ENCODE data around the gene NUAK2. TPM values are rescaled to one million over a fixed set of nuclear protein-coding genes. Genes with fewer than 3 reads are reported as not detected.
"Not testable (repeated sequence)": the region's sequence is repeated elsewhere in the genome, so short reads cannot be mapped to it uniquely, and the experiment has no call there.

Gene NUAK2
- total RNA-seq, 1 donor from 2014 or later = 4.7 TPM

GRCh38 chr1:205304046-205304694 lies 17.4 kb downstream of the NUAK2 start:
- DNase-seq (ENCODE audit: low spot score) (no peak), ATAC-seq (no peak)
- intact Hi-C loops (cut with DNase I) = no loop called here

- no peak for DNase-seq (ENCODE audit: low spot score)
- ATAC-seq = no peak
- intact Hi-C loops (cut with DNase I) = no loop called here
These were observed 18.2 kb downstream of the NUAK2 start for GRCh38 chr1:205303247-205303888.

- DNase-seq (ENCODE audit: low spot score) (no peak), ATAC-seq (no peak)
- intact Hi-C loops (cut with DNase I) = no loop called here
These were observed 19.5 kb downstream of the NUAK2 start for GRCh38 chr1:205301842-205302588.

GRCh38 chr1:205301205-205301821 lies 20.2 kb downstream of the NUAK2 start:
- DNase-seq (ENCODE audit: low spot score) (peak; percentile 75), ATAC-seq (peak; percentile 80)
- intact Hi-C loops (cut with DNase I) = no loop called here

GRCh38 chr1:205300149-205300548 lies 21.4 kb downstream of the NUAK2 start:
- intact Hi-C loops (cut with DNase I) = no loop called here
- DNase-seq (ENCODE audit: low spot score) (no peak), ATAC-seq (no peak)

GRCh38 chr1:205298191-205298994 lies 23.2 kb downstream of the NUAK2 start:
- ATAC-seq = no peak
- no peak for DNase-seq (ENCODE audit: low spot score)
- intact Hi-C loops (cut with DNase I) = no loop called here

GRCh38 chr1:205297546-205298177 lies 23.9 kb downstream of the NUAK2 start:
- intact Hi-C loops (cut with DNase I); DNase-seq (ENCODE audit: low spot score); ATAC-seq: not testable (repeated sequence)

GRCh38 chr1:205296154-205296553 lies 25.4 kb downstream of the NUAK2 start:
- ATAC-seq = no peak
- DNase-seq (ENCODE audit: low spot score) = no peak
- intact Hi-C loops (cut with DNase I) = no loop called here

- DNase-seq (ENCODE audit: low spot score) = no peak
- no peak for ATAC-seq
- intact Hi-C loops (cut with DNase I) = no loop called here
These were observed 26.6 kb downstream of the NUAK2 start for GRCh38 chr1:205294934-205295333.

- intact Hi-C loops (cut with DNase I) = no loop called here
- ATAC-seq (peak; percentile 86), DNase-seq (ENCODE audit: low spot score) (no peak)
These were observed 27.2 kb downstream of the NUAK2 start for GRCh38 chr1:205294175-205294917.

- DNase-seq (ENCODE audit: low spot score) (no peak), ATAC-seq (no peak)
- intact Hi-C loops (cut with DNase I) = no loop called here
These were observed 28.0 kb downstream of the NUAK2 start for GRCh38 chr1:205293350-205294074.

GRCh38 chr1:205291596-205291995 lies 29.9 kb downstream of the NUAK2 start:
- intact Hi-C loops (cut with DNase I) = no loop called here
- ATAC-seq (no peak), DNase-seq (ENCODE audit: low spot score) (no peak)

GRCh38 chr1:205287767-205288559 lies 33.6 kb downstream of the NUAK2 start:
- DNase-seq (ENCODE audit: low spot score) = no peak

GRCh38 chr1:205287076-205287475 lies 34.5 kb downstream of the NUAK2 start:
- DNase-seq (ENCODE audit: low spot score) (no peak), ATAC-seq (no peak)
- intact Hi-C loops (cut with DNase I) = no loop called here

More at GRCh38 chr1:205287767-205288559, 33.6 kb downstream of the NUAK2 start:
- peak; percentile 38 for ATAC-seq
- intact Hi-C loops (cut with DNase I) = no loop called here

GRCh38 chr1:205286335-205286950 lies 35.1 kb downstream of the NUAK2 start:
- intact Hi-C loops (cut with DNase I) = no loop called here
- DNase-seq (ENCODE audit: low spot score) (no peak), ATAC-seq (no peak)

All from sciatic nerve (tissue), 2 donors.